Sciatic nerve (tissue), 2 donors: Measurements from ENCODE around the gene FES. TPM values are rescaled to one million over a fixed set of nuclear protein-coding genes. Genes with fewer than 3 reads are reported as not detected.
"Not testable (repeated sequence)": the region's sequence is repeated elsewhere in the genome, so short reads cannot be mapped to it uniquely, and the experiment has no call there.

Experiments used
- ATAC-seq: fragments of 200-7000 bp; cut with Tn5 transposase; one replicate; pipeline ENCODE4 v1.9.1; 2020; ENCODE audit warnings: mild to moderate bottlenecking, moderate library complexity
- DNase-seq: peaks from one replicate; pipeline ENCODE4 v3.0.0-alpha.2; 2020; ENCODE audit warnings: low spot score
- intact Hi-C: fragments of 100-400 bp; cut with DNase I; formaldehyde crosslinking; loops from one replicate; pipeline ENCODE4 v1.14.2; 2022
- total RNA-seq: library from RNA; stranded (reverse); fragmentation: NEBNext Ultra II Directional; extraction: Animal tissue kit (Norgen Biotek cat#: 25700); gene quantifications from one replicate; pipeline ENCODE4 v1.2.1, GENCODE V29; 2021
- donor health status: DM: no; HTN: no; CAD: no.
- donor health status: DM: no; HTN: no; CAD: no.

FES gene
- total RNA-seq, 1 donor from 2014 or later = 44.8 TPM

- peak; percentile 11 for ATAC-seq
- DNase-seq = peak; percentile 70
- intact Hi-C loops = loop anchor here (2.0 kb wide), 1 partner anchor 238 kb away; no protein-coding TSS in a partner anchor
Observed at GRCh38 chr15:90884719-90885431, 571 bp downstream of the FES start.

- intact Hi-C loops = loop anchor here (2.0 kb wide), 1 partner anchor 239 kb away; no protein-coding TSS in a partner anchor
- ATAC-seq (peak; percentile 83), DNase-seq (peak; percentile 92)
Observed at GRCh38 chr15:90885432-90886290, 1.4 kb downstream of the FES start.

DNA sequence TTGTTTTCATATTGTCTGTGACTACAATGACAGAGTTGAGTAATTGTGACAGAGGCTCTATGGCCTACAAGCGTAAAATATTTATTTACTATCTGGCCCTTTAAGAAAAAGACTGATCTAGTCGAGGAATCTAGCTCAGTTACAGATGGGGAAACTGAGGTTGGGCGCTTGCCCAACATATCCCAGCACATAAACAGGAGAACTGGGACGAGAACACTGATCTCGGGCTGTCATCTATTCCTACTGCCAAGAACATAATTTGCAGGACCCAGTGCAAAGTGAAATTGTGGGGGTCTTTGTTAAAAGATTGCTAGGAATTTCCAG is 1.9 kb downstream of the FES start:
- ATAC-seq (no peak), DNase-seq (no peak)
- intact Hi-C loops = no loop called here

GRCh38 chr15:90887037-90887481 is 2.8 kb downstream of the FES start:
- DNase-seq = no peak
- intact Hi-C loops = no loop called here
- no peak for ATAC-seq

GRCh38 chr15:90889313-90889730 is 5.0 kb downstream of the FES start:
- intact Hi-C loops = no loop called here
- ATAC-seq = no peak
- DNase-seq = no peak

- intact Hi-C loops = no loop called here
- ATAC-seq (no peak), DNase-seq (no peak)
Observed at GRCh38 chr15:90889736-90890456, 5.6 kb downstream of the FES start.

DNA sequence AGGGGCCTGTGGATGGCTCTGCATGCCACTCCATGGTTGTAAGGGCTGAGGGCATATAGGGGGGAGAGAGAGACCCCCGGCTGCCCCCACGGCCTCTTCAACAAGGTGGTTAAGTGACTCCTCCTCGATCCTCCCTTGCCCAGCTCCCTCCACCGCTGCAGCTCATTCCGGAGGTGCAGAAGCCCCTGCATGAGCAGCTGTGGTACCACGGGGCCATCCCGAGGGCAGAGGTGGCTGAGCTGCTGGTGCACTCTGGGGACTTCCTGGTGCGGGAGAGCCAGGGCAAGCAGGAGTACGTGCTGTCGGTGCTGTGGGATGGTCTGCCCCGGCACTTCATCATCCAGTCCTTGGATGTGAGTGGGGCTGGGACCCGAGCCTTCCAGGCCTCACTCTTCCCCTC is 6.5 kb downstream of the FES start:
- ATAC-seq (no peak), DNase-seq (no peak)
- intact Hi-C loops = no loop called here

DNA sequence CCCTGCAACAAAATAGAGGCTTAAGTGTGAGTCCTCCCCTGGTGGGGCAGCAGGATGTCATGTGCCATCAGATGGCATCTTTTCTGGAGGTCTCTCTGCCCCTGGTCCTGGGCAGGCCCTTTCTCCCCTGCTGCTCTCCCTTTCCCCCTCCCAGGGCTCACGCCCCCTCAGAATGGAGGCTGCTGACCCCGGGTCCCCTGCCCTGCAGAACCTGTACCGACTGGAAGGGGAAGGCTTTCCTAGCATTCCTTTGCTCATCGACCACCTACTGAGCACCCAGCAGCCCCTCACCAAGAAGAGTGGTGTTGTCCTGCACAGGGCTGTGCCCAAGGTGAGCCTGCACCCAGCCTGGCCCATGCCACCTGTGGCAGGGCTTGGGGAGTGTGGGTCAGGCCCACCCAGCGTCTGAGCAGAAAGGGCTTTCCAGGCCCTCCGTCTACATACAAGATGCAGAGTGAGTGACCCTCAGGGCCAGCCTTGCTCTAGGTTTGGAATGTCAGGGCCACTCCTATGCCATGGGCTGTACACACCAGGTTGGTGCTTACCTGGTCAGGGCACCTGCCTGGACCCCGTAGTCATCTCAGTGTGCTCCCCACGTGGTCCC is 7.1 kb downstream of the FES start:
- no peak for DNase-seq
- intact Hi-C loops = no loop called here
- ATAC-seq = no peak

DNA sequence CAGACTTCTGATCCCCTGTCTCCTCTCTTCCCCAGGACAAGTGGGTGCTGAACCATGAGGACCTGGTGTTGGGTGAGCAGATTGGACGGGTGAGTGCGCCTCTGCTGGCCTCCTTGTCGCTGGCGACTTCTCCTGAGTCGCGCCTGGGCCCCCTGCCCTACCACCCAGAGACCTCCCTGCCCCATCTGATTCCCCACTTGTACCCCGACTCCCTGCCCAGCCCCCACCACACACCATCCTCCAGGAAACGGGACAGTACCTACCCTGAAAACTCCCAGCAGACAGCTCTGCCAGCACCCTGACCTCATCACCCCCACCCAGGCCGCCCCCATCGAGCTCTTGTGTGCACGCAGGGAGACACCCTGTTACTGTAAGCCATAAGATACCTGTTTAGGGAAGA is 7.7 kb downstream of the FES start:
- intact Hi-C loops = no loop called here
- DNase-seq (no peak), ATAC-seq (no peak)

GRCh38 chr15:90892498-90893174 is 8.3 kb downstream of the FES start:
- intact Hi-C loops = no loop called here
- DNase-seq (no peak), ATAC-seq (no peak)

- intact Hi-C loops = no loop called here
- DNase-seq (no peak), ATAC-seq (no peak)
Observed at GRCh38 chr15:90893175-90894090, 9.1 kb downstream of the FES start.

GRCh38 chr15:90895571-90896117 is 11.3 kb downstream of the FES start:
- intact Hi-C loops = no loop called here
- DNase-seq = no peak
- ATAC-seq = no peak

DNA sequence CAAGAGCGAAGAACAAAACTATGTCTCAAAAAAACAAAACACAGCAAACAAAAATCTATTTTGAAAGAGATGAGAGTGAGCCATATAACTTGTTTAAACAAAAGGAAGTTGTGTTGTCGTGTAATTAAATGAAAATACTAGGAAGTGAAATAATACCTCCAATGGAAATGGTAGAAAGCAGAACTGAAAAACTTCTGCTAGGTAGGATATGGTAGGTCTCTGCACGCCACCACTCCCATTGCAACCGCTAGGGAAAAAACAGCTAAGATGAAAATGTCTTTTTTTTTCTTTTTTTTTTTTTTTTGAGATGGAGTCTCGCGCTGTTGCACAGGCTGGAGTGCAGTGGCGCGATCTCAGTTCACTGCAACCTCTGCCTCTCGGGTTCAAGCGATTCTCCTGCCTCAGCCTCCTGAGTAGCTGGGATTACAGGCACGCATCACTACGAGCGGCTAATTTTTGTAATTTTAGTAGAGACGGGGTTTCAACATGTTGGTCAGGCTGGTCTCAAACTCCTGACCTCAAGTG is 12.9 kb downstream of the FES start:
- ATAC-seq, intact Hi-C loops, DNase-seq: not testable (repeated sequence)

- DNase-seq (no peak), ATAC-seq (peak; percentile 21)
- intact Hi-C loops = loop anchor here (2.0 kb wide), 1 partner anchor 33 kb away; the partner anchor contains the start of gene UNC45A
Observed at GRCh38 chr15:90901175-90902039, 17.1 kb downstream of the FES start.

DNA sequence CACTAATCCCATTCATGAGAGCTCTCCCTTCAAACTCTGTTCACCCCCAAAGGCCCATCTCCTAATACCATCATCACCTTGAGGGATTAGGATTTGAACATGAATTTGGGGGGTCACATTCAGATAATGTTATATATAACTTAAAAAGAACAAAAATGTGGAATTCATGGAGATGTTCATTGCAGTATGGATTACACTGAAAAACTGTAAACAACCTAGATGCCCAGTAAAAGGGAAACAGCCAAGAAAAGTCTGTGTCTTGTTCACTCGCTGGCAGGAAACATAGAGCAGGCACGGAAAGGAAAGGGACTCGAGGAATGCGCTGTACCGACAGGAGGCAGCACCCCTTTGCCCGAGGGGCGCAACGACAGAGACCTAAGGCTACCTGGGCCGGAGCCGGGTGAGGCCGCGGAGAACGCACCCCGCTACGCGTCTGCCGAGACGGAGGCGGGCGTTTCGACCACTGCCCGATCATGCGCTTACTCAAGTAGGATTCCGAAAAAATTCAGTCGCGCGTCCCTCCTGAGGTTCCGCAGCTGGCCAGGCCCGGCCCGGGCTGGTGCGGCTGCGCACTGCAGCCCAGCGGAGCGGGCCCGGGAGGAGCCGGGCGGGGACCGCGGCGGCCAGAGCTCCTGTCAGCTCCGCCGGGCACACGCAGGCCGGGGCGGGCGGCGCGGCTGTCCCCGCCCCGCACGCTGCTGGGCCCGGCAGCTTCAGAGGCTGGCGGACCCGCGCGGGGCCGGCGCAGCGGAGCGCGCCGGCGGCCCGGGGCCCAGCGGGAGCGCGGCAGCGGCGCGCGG is 17.9 kb downstream of the FES start:
- ATAC-seq (peak; percentile 92), DNase-seq (peak; percentile 85)
- intact Hi-C loops = loop anchor here (2.0 kb wide), 1 partner anchor 33 kb away; the partner anchor contains the start of gene UNC45A
